T-helper 2 cell treated with Interferon-gamma antibody and Interleukin-4, amounts not matched to agents 100 ng/mL and 5 ng/mL, for 36 hours (primary cell): ENCODE measurements around the gene SEMA3F. TPM values are rescaled to one million over a fixed set of nuclear protein-coding genes. Genes with fewer than 3 reads are reported as not detected.
"Not testable (repeated sequence)": the region's sequence is repeated elsewhere in the genome, so short reads cannot be mapped to it uniquely, and the experiment has no call there.

Experiments
- intact Hi-C: fragments of 100-400 bp; cut with micrococcal nuclease; formaldehyde crosslinking; loops from one replicate; pipeline ENCODE4 v1.15.1; 2023
- total RNA-seq: library from RNA; stranded (reverse); gene quantifications from 2 replicates; pipeline ENCODE4 v1.2.3, GENCODE V29; 2022

SEMA3F gene
- total RNA-seq, 1 donor from 2014 or later: 0.05 TPM

DNA sequence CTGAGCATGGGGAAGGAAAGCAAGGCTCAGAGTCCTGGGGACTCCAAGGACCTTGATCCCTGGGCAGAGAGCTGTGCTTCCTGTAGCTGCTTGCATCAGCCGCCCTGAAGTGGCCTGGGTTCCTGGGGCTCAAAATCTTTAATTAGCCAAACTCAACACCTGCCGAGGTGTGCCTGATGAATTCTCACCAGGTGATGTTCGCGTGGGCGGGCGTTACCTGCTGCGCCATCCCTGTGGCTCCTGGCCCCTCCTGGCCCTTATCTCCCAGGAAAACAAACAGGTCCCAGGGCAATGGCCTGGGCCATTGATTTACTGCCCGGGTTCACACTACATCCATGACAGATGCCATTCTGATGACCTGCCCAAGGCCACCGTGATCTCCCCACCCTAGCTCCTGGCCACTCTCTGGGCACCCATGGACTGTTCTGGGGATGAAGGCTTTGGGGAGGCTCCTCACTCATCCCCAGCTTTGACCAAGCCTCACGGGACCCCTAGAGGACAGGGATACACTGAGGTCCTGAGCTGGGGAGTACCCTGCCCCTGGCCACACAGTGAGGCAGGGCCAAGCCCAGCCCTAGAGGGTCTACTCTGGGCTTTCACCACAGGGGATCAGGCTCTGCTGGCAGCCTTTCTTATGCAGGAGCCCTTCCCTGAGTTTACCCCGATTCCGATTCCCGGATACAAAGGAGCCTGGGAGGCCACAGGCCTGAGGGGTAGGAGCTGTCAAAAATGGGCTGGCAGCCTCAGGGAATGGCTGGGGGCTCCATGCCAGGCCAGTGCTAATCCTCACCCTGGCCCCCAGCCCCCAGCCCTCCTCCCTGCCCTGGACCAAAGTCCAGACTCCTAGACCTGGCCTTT is 55.6 kb downstream of the SEMA3F start:
- intact Hi-C loops: no loop called here

DNA sequence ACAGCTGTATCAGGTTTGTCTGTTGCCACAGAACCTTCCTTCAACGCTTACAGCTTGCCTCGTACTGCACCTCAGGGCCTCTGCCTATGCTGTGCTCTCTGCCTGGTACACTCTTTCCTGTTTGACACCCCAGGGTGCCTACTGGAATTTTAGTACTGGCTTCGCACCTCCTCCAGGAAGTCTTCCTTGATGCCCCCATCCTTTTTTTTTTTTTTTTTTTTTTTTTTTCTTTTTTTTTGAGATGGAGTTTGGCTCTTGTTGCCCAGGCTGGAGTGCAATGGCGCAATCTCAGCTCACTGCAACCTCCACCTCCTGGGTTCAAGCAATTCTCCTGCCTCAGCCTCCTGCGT is 56.2 kb downstream of the SEMA3F start:
- intact Hi-C loops: not testable (repeated sequence)

- intact Hi-C loops: no loop called here
Observed at GRCh38 chr3:50211930-50212329, 56.8 kb downstream of the SEMA3F start.

DNA sequence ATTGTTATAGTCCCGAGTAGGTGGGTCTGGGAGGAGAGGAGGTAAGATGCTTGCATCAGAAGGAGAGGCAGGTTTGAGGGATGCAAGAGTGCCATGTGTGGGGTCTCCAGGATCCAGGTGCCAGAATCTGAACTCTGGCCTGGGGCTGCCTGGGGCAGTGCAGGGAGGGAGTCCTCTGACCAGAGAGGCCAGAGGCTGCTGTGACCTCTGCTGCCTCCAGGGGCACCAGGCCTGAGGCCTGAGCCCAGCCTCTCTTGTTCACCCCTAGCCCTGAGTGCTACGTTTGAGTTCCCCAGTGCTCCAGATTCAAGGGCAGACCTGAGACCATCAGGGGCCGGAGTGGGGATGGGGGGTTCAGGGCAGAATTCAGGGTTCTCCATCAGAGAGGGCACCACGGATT is 57.4 kb downstream of the SEMA3F start:
- intact Hi-C loops: no loop called here

DNA sequence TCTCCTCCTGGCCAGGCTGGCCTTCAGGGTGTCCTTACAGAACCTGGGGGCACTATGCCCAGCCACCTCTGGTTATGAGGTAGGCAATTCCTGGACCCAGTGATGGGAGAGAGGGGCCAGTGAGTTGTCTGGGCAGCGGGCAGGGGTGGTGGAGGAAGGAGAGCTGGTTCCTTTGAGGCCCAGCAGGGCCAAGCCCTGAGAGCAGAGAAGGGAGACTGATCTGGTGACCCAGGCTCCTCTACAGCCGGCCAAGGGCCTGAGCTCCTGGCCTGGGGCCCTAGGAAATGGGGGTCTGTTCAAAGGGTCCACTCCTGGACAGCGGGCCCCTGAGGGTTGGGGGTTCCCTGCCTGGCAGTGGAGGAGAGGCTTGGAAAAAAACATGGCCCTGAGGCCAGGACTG is 57.8 kb downstream of the SEMA3F start:
- intact Hi-C loops: no loop called here

DNA sequence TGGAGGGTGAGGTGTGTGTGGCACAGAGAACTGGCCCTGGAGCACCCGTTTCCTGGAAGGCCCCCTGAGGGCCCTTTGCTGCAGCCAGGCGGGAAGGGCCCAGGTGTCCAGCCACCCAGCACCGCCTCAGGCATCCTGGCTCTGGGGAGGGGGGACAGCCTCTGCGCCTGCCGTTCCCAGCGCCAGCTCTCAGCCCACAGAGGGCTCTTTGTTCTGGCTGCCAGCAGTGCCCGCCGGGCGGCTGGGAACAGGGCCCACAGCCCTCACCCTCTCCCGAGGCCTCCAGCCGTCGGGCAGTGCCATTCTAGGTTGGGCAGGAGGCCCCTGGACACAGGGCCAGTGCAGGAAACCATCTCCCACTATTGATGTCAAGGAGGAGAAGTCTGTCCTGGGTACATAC is 58.2 kb downstream of the SEMA3F start:
- intact Hi-C loops: no loop called here

- intact Hi-C loops: no loop called here
Observed at GRCh38 chr3:50214824-50215223, 59.7 kb downstream of the SEMA3F start.

GRCh38 chr3:50215529-50215928 is 60.4 kb downstream of the SEMA3F start:
- intact Hi-C loops: no loop called here

GRCh38 chr3:50217681-50218080 is 62.6 kb downstream of the SEMA3F start:
- intact Hi-C loops: no loop called here

DNA sequence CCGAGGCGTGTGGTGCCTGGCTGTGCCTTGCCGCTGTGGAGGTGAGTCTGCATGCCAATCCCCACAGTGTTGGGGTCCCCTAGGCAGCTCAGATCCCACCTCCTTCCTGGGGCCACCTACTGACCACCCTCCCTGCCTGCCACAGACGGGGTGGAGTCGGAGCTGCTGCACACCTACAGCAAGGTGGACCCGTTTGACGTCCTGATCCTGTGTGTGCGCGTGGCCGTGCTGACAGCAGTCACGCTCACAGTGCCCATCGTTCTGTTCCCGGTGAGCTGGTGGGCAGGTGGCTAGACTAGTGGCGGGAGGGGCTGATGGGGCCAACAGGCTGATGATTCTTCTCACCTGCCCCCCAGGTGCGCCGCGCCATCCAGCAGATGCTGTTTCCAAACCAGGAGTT is 63.3 kb downstream of the SEMA3F start:
- intact Hi-C loops: no loop called here

- intact Hi-C loops: no loop called here
Observed at GRCh38 chr3:50219285-50219684, 64.2 kb downstream of the SEMA3F start.

DNA sequence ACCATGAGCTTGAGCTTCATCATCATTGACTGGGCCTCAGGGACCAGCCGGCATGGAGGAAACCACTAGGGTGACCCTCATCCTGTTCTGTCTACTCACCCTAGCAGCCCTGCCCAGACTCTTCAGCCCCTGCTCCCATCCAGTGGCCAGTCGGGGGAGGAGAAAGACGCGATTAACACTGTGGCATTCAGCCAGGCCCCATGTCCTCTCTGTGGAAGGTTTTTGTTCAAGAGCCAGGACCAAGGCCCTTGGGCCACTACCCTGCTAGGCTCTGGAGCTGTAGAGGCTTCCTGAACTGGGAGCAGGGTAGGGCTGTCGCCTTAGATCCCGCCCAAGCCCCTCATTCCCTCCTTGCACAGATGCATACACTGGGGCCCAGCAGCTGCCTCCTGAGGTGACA is 65.0 kb downstream of the SEMA3F start:
- intact Hi-C loops: no loop called here

GRCh38 chr3:50221051-50221410 is 65.9 kb downstream of the SEMA3F start:
- intact Hi-C loops: no loop called here

DNA sequence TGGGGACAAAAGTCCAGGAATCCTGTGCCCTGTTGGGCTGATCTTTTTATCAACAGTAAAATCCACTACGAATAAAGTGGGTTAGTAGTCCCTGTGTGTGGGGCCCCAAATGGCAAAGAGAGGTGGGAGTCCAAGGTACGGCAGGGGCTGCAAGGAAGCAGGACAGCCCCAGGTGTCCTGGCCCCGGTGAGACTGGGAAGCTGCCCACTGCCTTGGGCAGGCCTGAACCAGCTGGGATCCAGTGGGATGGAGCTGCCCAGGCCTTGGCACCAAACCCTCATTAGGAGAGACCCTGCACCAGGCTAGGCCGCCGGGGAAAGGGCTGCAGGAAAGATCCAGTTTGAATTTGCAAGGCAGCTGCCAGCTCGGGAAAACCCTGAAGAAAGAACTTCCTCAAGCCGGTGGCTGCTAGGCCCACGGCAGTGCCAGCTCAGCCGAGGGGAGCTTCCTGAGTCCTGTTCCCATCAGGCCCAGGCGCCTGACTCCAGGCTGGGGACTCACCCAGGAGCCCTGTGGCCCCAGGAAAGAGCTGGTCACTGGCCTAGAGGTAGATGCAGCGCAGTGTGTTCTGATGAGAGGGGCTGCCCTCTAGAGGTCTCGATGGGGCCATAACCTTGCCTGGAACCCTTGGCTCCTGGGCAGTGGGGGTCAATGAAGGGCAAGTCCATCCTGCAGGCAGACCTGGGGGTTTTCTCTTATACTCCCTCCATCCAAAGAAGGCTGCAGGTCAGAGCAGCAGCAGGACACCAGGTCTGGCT is 66.5 kb downstream of the SEMA3F start:
- intact Hi-C loops: no loop called here

DNA sequence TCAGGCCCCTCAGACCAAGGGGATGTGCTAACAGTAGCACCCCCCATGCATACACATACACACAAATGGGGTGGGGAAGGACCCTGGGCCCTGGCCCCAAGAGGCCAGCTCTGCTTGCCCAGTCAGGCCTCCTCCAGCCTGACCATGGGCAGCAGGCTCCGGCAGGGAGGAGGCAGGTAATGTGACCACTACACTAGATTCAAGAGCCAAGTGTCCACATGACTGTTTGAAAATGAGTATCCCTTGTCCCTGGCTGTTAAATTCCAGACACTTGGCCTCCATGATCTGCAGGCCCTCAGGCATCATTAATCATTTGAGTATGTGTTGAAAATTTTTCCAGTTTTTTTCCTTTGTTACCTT is 67.0 kb downstream of the SEMA3F start:
- intact Hi-C loops: no loop called here

- intact Hi-C loops: no loop called here
Observed at GRCh38 chr3:50224639-50225038, 69.5 kb downstream of the SEMA3F start.

- intact Hi-C loops: loop anchor here (1.0 to 2.0 kb wide), 7 partner anchors 11 to 106 kb away; partner anchors contain the start of genes HYAL3 and NAA80
Observed at GRCh38 chr3:50226888-50227389, 71.8 kb downstream of the SEMA3F start.

DNA sequence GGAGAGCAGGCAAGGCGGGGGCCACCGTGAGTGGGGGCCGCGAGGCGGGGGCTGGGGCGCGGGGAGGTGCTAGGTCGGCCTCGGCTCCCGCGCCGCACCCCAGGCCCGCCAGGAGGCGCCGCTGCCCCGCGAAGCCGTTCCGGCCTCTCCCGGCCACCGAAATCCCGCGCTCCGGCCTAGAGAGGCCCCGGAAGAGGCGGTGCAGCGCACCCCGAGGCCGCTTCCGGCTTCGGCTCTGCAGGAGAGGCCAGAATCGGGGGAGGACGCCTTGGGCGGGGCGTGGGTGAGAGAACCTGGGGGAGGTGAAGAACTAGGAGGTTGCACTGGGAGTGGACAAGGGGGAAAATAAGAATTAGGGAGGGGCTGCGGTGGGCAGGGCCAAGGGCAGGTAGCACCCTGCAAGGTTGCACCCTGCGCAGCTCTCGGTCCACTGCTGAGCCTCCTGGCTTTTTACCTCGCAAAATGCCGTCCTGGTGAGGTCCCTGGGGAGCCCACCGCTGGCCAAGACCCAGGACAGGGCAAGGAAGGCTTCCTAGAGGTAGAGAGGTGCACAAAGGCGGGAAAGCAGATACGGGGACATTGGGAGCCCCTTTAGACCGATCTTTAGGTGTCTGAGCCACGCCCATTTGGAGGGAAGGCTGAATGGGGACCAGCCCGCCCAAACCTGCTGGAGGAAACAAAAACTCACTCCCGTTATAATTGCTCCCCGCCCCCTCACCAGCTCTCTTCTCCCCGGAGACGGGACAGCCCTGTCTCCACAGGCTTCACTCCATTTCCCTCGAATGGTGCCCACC is 72.5 kb downstream of the SEMA3F start:
- intact Hi-C loops: loop anchor here (1.0 to 2.0 kb wide), 5 partner anchors 11 to 71 kb away; partner anchors contain the start of genes HYAL3 and NAA80

- intact Hi-C loops: not testable (repeated sequence)
Observed at GRCh38 chr3:50228184-50228763, 73.2 kb downstream of the SEMA3F start.

GRCh38 chr3:50229490-50229889 is 74.4 kb downstream of the SEMA3F start:
- intact Hi-C loops: no loop called here

DNA sequence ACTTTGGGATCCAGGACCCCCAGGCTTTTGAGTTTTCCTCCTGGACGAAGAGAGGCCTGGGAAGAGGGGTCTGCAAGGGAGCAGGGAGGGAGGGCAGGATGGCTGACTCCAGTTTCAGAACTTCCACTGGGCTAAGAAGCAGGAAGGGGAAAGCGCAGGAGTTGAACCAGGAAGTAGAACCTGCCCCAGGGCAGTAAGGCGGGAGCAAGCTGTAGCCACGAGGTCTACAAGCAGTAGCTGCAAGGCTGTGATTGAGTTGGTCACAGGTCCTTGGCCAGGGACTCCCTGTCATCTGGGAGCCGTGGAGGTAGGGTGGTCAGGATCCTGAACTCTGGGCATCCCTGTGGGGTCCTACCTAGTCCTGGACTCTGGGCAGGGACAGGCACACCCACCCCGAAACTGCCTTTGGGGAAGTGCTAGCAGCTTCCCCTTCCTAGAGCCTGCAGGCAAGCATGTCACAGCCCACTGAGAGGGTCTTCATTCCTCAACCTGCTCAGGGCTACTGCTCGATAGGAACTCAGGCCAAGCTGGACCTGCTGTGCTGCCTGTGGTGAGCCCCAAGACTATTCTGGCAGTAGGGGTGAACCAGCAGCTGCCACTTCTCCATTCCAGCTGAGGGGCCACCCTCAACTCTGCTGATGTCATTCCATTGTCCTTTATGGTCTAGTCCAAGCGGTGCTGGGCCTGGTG is 75.1 kb downstream of the SEMA3F start:
- intact Hi-C loops: loop anchor here (10.0 kb wide), 2 partner anchors 295 to 1155 kb away; partner anchors contain the start of gene MANF
